ENCODE data around the gene UBE2D3.

DNA sequence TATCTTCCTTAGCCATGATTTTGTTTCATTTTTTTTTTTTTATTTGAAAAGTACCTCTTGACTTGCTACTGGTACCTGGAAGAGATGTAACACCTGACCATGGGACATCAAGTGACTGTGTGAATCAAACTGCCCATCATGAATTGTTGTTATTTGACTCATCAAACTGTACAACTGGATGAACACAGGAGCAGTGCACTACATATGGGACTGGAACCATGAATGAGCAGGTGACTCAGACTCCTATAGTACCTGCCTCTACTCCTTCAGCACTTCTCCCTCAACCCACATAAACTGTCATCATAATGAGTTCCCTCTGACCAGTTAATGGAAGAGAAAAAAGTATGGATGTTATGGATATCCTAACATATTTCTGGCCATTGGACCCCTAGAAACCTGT, 15.9 kb upstream of the UBE2D3 start:
- TF ChIP-seq, protein P1, sequence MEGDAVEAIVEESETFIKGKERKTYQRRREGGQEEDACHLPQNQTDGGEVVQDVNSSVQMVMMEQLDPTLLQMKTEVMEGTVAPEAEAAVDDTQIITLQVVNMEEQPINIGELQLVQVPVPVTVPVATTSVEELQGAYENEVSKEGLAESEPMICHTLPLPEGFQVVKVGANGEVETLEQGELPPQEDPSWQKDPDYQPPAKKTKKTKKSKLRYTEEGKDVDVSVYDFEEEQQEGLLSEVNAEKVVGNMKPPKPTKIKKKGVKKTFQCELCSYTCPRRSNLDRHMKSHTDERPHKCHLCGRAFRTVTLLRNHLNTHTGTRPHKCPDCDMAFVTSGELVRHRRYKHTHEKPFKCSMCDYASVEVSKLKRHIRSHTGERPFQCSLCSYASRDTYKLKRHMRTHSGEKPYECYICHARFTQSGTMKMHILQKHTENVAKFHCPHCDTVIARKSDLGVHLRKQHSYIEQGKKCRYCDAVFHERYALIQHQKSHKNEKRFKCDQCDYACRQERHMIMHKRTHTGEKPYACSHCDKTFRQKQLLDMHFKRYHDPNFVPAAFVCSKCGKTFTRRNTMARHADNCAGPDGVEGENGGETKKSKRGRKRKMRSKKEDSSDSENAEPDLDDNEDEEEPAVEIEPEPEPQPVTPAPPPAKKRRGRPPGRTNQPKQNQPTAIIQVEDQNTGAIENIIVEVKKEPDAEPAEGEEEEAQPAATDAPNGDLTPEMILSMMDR (IDR thresholded peaks at IDR 0.05), result no peak
- TF ChIP-seq POLR2A (IDR thresholded peaks at IDR 0.05), result no peak

Measured in esophagus squamous epithelium (tissue), 4 donors.